ENCODE results near the gene IL11. TPM values are rescaled to one million over a fixed set of nuclear protein-coding genes. Genes with fewer than 3 reads are reported as not detected.

Gene IL11
- total and polyA plus RNA-seq, 2 donors (not counting 3 experiments of a cell fraction or from before 2014, with no cell fraction given) = not detected

DNA sequence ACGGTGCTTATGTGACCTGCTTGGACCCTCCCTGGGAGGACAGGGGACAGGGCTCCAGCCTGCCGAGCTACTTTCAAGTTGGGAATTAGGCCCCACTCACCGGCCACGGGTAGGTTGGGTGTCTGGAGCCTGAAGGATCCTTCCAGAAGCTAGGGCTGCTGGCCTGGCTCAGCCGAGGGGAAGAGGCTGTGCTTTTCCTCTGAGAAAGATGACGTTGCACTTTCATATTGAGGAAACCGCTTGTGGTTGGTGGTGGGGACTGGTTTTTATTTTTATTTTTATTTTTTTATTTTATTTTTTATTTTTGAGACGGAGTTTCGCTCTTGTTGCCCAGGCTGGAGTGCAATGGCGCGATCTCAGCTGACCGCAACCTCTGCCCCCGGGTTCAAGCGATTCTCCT, 45.1 kb downstream of the IL11 start, which contains the start of gene TMEM150B:
Gene TMEM150B, minus strand, starts transcription at position 170 of the 400 bp plus-strand sequence. CDS start 4,305 bp downstream, outside the sequence.
- Histone ChIP-seq H3K4me3 (replicated peaks in 1 of 3; ENCODE audit: insufficient read depth in 1 of 3, low read depth in 1 of 3, low read length in 3 of 3) (no peak within 1 kb of the TSS), H3K9me1 (replicated peaks; ENCODE audit: control insufficient read depth, extremely low read depth, insufficient read depth, low read length) (no peaks in the 10 kb centered on the region), H3K36me3 (ENCODE audit: control insufficient read depth in 2 of 2, extremely low read depth in 1 of 2, insufficient read depth in 2 of 2, low read length in 2 of 2) (no peaks in the 10 kb centered on the region), H2AFZ (ENCODE audit: low read depth, low read length) (no peak within 1 kb of the TSS), H4K20me1 (replicated peaks; ENCODE audit: control insufficient read depth, extremely low read depth, insufficient read depth, low read length) (no peaks in the 10 kb centered on the region), H3K9ac (replicated peaks; ENCODE audit: extremely low read depth, insufficient read depth, low read length) (no peak within 1 kb of the TSS), H3K4me1 (ENCODE audit: control insufficient read depth, extremely low read depth, insufficient read depth, low read length) (no peaks in the 10 kb centered on the region), H3K9me3 (replicated peaks; ENCODE audit: control insufficient read depth, insufficient read depth, low read length) (no peaks in the 10 kb centered on the region), H3K4me2 (ENCODE audit: insufficient read depth, low read length) (no peak within 1 kb of the TSS), H3K27me3 (ENCODE audit: control insufficient read depth in 2 of 2, insufficient read depth in 2 of 2, low read length in 2 of 2) (peaks cover 0 to 2% of the 10 kb centered on the region in 2 experiments), H3K79me2 (ENCODE audit: control insufficient read depth, insufficient read depth, low read length) (no peaks in the 10 kb centered on the region), H3K27ac (ENCODE audit: insufficient read depth, low read depth, low read length) (no peak within 1 kb of the TSS)
- intact Hi-C loops (cut with micrococcal nuclease) = no loop called here
- TF ChIP-seq FOS (IDR thresholded peaks at IDR 0.05; ENCODE audit: borderline replicate concordance, insufficient read depth, low read length) (no peak), POLR2AphosphoS5 (IDR thresholded peaks at IDR 0.05; ENCODE audit: insufficient read depth, low read depth, low read length) (no peak), JUN (IDR thresholded peaks at IDR 0.05; ENCODE audit: borderline replicate concordance, insufficient read depth, insufficient read length, low read depth) (no peak), MYC (IDR thresholded peaks at IDR 0.05; ENCODE audit: low read depth, low read length) (no peak), EZH2 (IDR thresholded peaks at IDR 0.05; ENCODE audit: borderline replicate concordance, low read depth, low read length, severe bottlenecking) (no peak), GATA2 (IDR thresholded peaks at IDR 0.05; ENCODE audit: insufficient read depth, insufficient read length, low read depth, low read length) (no peak), POLR2A (IDR thresholded peaks at IDR 0.05; ENCODE audit: low read depth, low read length) (no peak)
- TF ChIP-seq, protein P1, sequence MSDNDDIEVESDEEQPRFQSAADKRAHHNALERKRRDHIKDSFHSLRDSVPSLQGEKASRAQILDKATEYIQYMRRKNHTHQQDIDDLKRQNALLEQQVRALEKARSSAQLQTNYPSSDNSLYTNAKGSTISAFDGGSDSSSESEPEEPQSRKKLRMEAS (IDR thresholded peaks at IDR 0.05; ENCODE audit: insufficient read depth, insufficient read length) = no peak
- TF ChIP-seq, protein P2, sequence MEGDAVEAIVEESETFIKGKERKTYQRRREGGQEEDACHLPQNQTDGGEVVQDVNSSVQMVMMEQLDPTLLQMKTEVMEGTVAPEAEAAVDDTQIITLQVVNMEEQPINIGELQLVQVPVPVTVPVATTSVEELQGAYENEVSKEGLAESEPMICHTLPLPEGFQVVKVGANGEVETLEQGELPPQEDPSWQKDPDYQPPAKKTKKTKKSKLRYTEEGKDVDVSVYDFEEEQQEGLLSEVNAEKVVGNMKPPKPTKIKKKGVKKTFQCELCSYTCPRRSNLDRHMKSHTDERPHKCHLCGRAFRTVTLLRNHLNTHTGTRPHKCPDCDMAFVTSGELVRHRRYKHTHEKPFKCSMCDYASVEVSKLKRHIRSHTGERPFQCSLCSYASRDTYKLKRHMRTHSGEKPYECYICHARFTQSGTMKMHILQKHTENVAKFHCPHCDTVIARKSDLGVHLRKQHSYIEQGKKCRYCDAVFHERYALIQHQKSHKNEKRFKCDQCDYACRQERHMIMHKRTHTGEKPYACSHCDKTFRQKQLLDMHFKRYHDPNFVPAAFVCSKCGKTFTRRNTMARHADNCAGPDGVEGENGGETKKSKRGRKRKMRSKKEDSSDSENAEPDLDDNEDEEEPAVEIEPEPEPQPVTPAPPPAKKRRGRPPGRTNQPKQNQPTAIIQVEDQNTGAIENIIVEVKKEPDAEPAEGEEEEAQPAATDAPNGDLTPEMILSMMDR (IDR thresholded peaks at IDR 0.05; ENCODE audit: extremely low read depth in 1 of 2, insufficient read depth in 1 of 2, low read depth in 1 of 2, low read length in 2 of 2) = no peak
- dilution Hi-C loops (cut with MboI; ENCODE audit: extremely low pct_ligation_motif_present, low sequenced_read_pairs) = no loop called here
- ChIA-PET POLR2A (no interaction called here), CTCF (interaction anchor here (1.5 kb wide), 1 partner anchor 33 kb away, joined by 3 read pairs; no protein-coding TSS in a partner anchor)
- no TSS peak for BruUV-seq (replicated peaks)
- no peak for FAIRE-seq
- DNase-seq (ENCODE audit: low read depth, low spot score) = no peak
